ENCODE results near the gene UHRF2. TPM values are rescaled to one million over a fixed set of nuclear protein-coding genes. Genes with fewer than 3 reads are reported as not detected.

UHRF2 gene
- total RNA-seq, 1 experiment from 2014 or later, result 45.2 TPM

- Histone ChIP-seq H2BK12ac (ENCODE audit: insufficient read length, low read depth, low read length) (no peak overlapping the region), H3K4me2 (ENCODE audit: insufficient read depth, insufficient read length, low read length) (no peak overlapping the region), H2BK5ac (ENCODE audit: insufficient read length, low read length) (no peak overlapping the region), H2BK20ac (ENCODE audit: low read depth, low read length, poor library complexity, severe bottlenecking) (no peak overlapping the region), H2AK5ac (ENCODE audit: insufficient read length, low read length) (no peak overlapping the region), H4K20me1 (ENCODE audit: control insufficient read depth, insufficient read depth, insufficient read length) (no peaks in the 10 kb centered on the region), H3K23me2 (ENCODE audit: insufficient read length, low read depth, low read length, poor library complexity, severe bottlenecking) (no peaks in the 10 kb centered on the region), H2BK120ac (ENCODE audit: low read depth, low read length, poor library complexity, severe bottlenecking) (no peak overlapping the region), H3K9me3 (ENCODE audit: control insufficient read depth, low read depth, low read length) (no peaks in the 10 kb centered on the region), H3K9ac (ENCODE audit: extremely low read depth, insufficient read length, low read length) (no peak overlapping the region), H3K18ac (ENCODE audit: insufficient read length, low read depth, low read length) (no peak overlapping the region), H3K4ac (ENCODE audit: low read depth, low read length) (no peak overlapping the region), H3K79me1 (ENCODE audit: insufficient read depth, low read depth, low read length, poor library complexity, severe bottlenecking) (no peaks in the 10 kb centered on the region), H3K27me3 (ENCODE audit: insufficient read depth, low read length) (no peaks in the 10 kb centered on the region), H3K56ac (ENCODE audit: insufficient read length, low read depth, low read length) (no peak overlapping the region), H4K8ac (replicated peaks; ENCODE audit: insufficient read length, low read depth, low read length) (no peak overlapping the region), H4K91ac (ENCODE audit: insufficient read length, low read depth, low read length) (no peak overlapping the region), H3K14ac (ENCODE audit: insufficient read depth, low read length) (no peak overlapping the region), H3K23ac (ENCODE audit: insufficient read length, low read depth, low read length) (no peak overlapping the region), H3T11ph (ENCODE audit: low read length) (no peak overlapping the region), H3K27ac (ENCODE audit: insufficient read length, low read depth, low read length) (no peak overlapping the region), H2BK15ac (ENCODE audit: low read depth, low read length) (no peak overlapping the region), H3K79me2 (ENCODE audit: insufficient read depth, low read length) (no peaks in the 10 kb centered on the region), H3K4me1 (ENCODE audit: insufficient read depth, low read length) (no peaks in the 10 kb centered on the region), H4K5ac (ENCODE audit: insufficient read length, low read depth, low read length) (no peak overlapping the region), H2AFZ (ENCODE audit: low read length) (no peak overlapping the region)
- Mint-ChIP-seq H3K9me3 (no peaks in the 10 kb centered on the region), H3K27me3 (ENCODE audit: low read depth) (no peaks in the 10 kb centered on the region), H3K36me3 (ENCODE audit: insufficient read depth in 1 of 3, low read depth in 3 of 3) (peaks cover 17 to 54% (median 48%) of the 10 kb centered on the region in 3 experiments; a peak in 6 of 7 replicates), H3K4me3 (no peak overlapping the region), H3K27ac (peak overlapping the region in 2 of 3 experiments; percentile 30 to 37; a peak in 2 of 7 replicates), H3K4me1 (peaks cover 6 to 9% of the 10 kb centered on the region in 2 experiments; a peak in 2 of 4 replicates)
- TF ChIP-seq, protein P1, sequence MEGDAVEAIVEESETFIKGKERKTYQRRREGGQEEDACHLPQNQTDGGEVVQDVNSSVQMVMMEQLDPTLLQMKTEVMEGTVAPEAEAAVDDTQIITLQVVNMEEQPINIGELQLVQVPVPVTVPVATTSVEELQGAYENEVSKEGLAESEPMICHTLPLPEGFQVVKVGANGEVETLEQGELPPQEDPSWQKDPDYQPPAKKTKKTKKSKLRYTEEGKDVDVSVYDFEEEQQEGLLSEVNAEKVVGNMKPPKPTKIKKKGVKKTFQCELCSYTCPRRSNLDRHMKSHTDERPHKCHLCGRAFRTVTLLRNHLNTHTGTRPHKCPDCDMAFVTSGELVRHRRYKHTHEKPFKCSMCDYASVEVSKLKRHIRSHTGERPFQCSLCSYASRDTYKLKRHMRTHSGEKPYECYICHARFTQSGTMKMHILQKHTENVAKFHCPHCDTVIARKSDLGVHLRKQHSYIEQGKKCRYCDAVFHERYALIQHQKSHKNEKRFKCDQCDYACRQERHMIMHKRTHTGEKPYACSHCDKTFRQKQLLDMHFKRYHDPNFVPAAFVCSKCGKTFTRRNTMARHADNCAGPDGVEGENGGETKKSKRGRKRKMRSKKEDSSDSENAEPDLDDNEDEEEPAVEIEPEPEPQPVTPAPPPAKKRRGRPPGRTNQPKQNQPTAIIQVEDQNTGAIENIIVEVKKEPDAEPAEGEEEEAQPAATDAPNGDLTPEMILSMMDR (conservative IDR thresholded peaks at IDR 0.05), result no peak
- WGBS (ENCODE audit: extremely low coverage, insufficient read length, low lambda C conversion rate), result no CpG with 5 or more reads among the region's 2 CpGs
- no peak for DNase-seq
These were observed 93.6 kb downstream of the UHRF2 start for GRCh38 chr9:6506571-6506970.
